Gastroesophageal sphincter (tissue), 4 donors: ENCODE data around the gene CEP78. TPM values are rescaled to one million over a fixed set of nuclear protein-coding genes. Genes with fewer than 3 reads are reported as not detected.

ENCODE experiments used
- ATAC-seq: fragments of 150-250 bp; one replicate; pipeline ENCODE4 v1.9.1; 2016; ENCODE audit warnings: mild to moderate bottlenecking, moderate library complexity
- H3K27ac ChIP-seq, 4 donors: fragments of 200-600 bp; sonication (generic) in 3 of 4; 1 replicate in 3 of 4; 2 replicates in 1 of 4; pipeline ENCODE4 v1.5.1; 2016 to 2019
- H3K27me3 ChIP-seq: fragments of 200-600 bp; sonication (generic); one replicate; pipeline ENCODE4 v1.5.1; 2019
- H3K36me3 ChIP-seq, 2 donors: fragments of 200-600 bp; sonication (generic); one replicate each; pipeline ENCODE4 v1.5.1; 2019; ENCODE audit warnings: control low read depth in 1 of 2
- H3K4me1 ChIP-seq, 3 donors: fragments of 200-600 bp; sonication (generic); 1 replicate in 2 of 3; 2 replicates in 1 of 3; pipeline ENCODE4 v1.5.1; 2016 to 2019; ENCODE audit warnings: control low read depth in 2 of 3
- H3K4me3 ChIP-seq, 2 donors: fragments of 200-600 bp; sonication (generic); one replicate each; pipeline ENCODE4 v1.5.1; 2019; ENCODE audit warnings: mild to moderate bottlenecking in 1 of 2, moderate library complexity in 1 of 2
- H3K9me3 ChIP-seq, 3 donors: fragments of 200-600 bp; sonication (generic); one replicate each; pipeline ENCODE4 v1.5.1; 2017 to 2019; ENCODE audit warnings: control low read depth in 2 of 3
- CTCF ChIP-seq, 4 experiments: fragments of 200-600 bp in 2 of 4; fragments of 450-650 bp in 2 of 4; sonication (generic) in 1 of 4; IDR thresholded peaks; one replicate each; pipeline ENCODE4 v1.5.1; 2017 to 2019; ENCODE audit warnings: antibody characterized with exemption in 4 of 4, mild to moderate bottlenecking in 2 of 4, moderate library complexity in 2 of 4
- EP300 ChIP-seq: sonication (generic); formaldehyde crosslinking; IDR thresholded peaks from one replicate; pipeline ENCODE4 v1.6.1; 2017; ENCODE audit warnings: antibody characterized with exemption, mild to moderate bottlenecking
- POLR2A ChIP-seq, 2 donors: fragments of 450-650 bp; IDR thresholded peaks; one replicate each; pipeline ENCODE4 v1.6.1; 2017; ENCODE audit warnings: antibody characterized with exemption in 2 of 2, mild to moderate bottlenecking in 2 of 2, moderate library complexity in 1 of 2
- POLR2AphosphoS5 ChIP-seq: sonication (generic); formaldehyde crosslinking; IDR thresholded peaks from one replicate; pipeline ENCODE4 v1.6.1; 2017; ENCODE audit warnings: antibody characterized with exemption
- WGBS, 2 donors: methylation state at CpG; one replicate each; pipeline ENCODE4 v1.1.5; 2018; ENCODE audit warnings: low coverage in 1 of 2; 5-methylcytosine and 5-hydroxymethylcytosine counted together
- total RNA-seq, 4 donors: library from RNA; depleted of rRNA; stranded (reverse); fragments of >200 nt; gene quantifications; one replicate each; pipeline ENCODE4 v1.1.0, GENCODE V29; 2016

Gene CEP78
- total RNA-seq, 4 donors from 2014 or later = 7.4 to 11.1 (median 9.3) TPM

GRCh38 chr9:78239506-78239905 lies 3.6 kb downstream of the CEP78 start:
- 67% methylated on average over 5 of the region's 5 CpGs for WGBS, 2 donors
- Histone ChIP-seq H3K9me3 (no peaks in the 10 kb centered on the region), H3K4me1 (peaks cover 0 to 29% (median 0%) of the 10 kb centered on the region in 3 donors), H3K36me3 (peaks cover 0 to 37% of the 10 kb centered on the region in 2 donors), H3K4me3 (no peak overlapping the region), H3K27ac (no peak overlapping the region), H3K27me3 (no peaks in the 10 kb centered on the region)
- ATAC-seq = no peak
- TF ChIP-seq POLR2A (IDR thresholded peaks at IDR 0.05) (no peak), POLR2AphosphoS5 (no peak), EP300 (no peak), CTCF (IDR thresholded peaks at IDR 0.05) (no peak)

DNA sequence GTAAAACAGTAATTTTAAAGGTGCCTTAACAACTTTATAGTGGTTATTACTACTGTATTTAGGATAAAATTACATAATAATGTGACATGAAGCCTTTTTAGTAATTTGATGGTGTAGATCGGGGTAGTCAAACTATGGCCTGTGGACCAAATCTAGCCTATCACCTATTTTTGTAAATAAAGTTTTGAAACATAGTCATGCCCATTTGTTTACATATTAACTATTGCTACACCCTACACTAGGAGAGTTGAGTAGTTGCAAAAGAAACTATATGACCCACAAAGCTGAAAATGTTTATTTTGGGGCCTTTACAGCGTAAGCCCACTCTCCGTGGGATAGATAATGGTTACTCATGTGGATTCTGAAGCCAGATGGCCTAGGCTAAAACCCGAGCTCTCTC lies 6.2 kb downstream of the CEP78 start:
- 82 to 92% methylated on average over 3 to 4 of the region's 4 CpGs for WGBS, 2 donors
- Histone ChIP-seq H3K4me3 (no peak overlapping the region), H3K9me3 (no peaks in the 10 kb centered on the region), H3K4me1 (peaks cover 0 to 14% (median 0%) of the 10 kb centered on the region in 3 donors), H3K27ac (no peak overlapping the region), H3K36me3 (peaks cover 0 to 48% of the 10 kb centered on the region in 2 donors), H3K27me3 (no peaks in the 10 kb centered on the region)
- no peak for ATAC-seq
- TF ChIP-seq POLR2A (IDR thresholded peaks at IDR 0.05) (no peak), CTCF (IDR thresholded peaks at IDR 0.05) (no peak), EP300 (no peak), POLR2AphosphoS5 (no peak)

- peaks cover 0 to 3% (median 0%) of the 10 kb centered on the region in 3 donors for H3K4me1 ChIP-seq
- H3K36me3 ChIP-seq = peaks cover 0 to 58% of the 10 kb centered on the region in 2 donors
- ATAC-seq = no peak
- TF ChIP-seq EP300 = no peak
- TF ChIP-seq POLR2AphosphoS5 = no peak
- TF ChIP-seq POLR2A (IDR thresholded peaks at IDR 0.05) = no peak
- TF ChIP-seq CTCF (IDR thresholded peaks at IDR 0.05) = no peak
- no peak overlapping the region for H3K27ac ChIP-seq
- 100% methylated on average over 1 of the region's 1 CpG for WGBS, 2 donors
- H3K27me3 ChIP-seq = no peaks in the 10 kb centered on the region
- no peak overlapping the region for H3K4me3 ChIP-seq
- H3K9me3 ChIP-seq = no peaks in the 10 kb centered on the region
These were observed 7.3 kb downstream of the CEP78 start for GRCh38 chr9:78243130-78243529.

DNA sequence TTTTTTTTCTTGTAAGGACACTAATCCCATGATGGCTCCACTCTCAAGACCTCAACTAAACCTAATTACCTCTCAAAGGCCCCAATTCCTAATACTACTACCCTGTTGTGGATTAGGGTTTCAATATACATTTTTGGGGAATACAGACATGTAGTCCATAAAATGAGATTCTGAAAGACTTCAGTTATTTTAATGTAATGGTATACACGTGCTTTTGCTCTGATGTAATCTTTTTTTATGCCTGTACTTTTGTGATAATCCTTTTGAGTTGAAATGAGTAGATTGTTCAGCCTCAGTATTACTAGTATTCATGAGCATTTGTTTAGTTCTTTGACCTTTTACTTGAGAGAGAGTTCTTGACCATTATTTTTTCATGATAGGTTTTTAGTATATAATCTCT lies 9.5 kb downstream of the CEP78 start:
- peaks cover 0 to 73% of the 10 kb centered on the region in 2 donors for H3K36me3 ChIP-seq
- no peak for ATAC-seq
- 78 to 92% methylated on average over 1 of the region's 1 CpG for WGBS, 2 donors
- no peak for TF ChIP-seq POLR2A (IDR thresholded peaks at IDR 0.05)
- no peak for TF ChIP-seq POLR2AphosphoS5
- TF ChIP-seq CTCF (IDR thresholded peaks at IDR 0.05) = no peak
- TF ChIP-seq EP300 = no peak
- H3K9me3 ChIP-seq = no peaks in the 10 kb centered on the region
- no peak overlapping the region for H3K27ac ChIP-seq
- H3K4me1 ChIP-seq = no peaks in the 10 kb centered on the region
- H3K27me3 ChIP-seq = no peaks in the 10 kb centered on the region
- H3K4me3 ChIP-seq = no peak overlapping the region

DNA sequence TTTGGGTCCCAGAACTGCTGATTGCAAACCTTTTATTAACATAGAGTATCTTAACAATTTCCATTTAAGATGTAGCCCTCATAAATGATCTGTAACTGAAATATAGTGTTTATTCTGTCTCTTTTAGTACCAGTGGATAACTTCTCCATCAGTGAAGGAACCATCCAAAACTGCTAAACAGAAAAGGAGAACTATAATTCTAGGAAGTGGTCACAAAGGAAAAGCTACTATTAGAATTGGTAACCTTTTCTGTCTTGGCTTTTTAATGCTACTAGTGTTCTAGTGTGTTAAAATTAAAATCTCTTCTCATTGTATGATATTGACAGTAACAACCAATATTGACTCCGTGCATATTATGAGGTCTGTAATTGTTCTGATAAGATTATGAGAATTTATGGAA lies 12.8 kb downstream of the CEP78 start:
- H3K9me3 ChIP-seq = no peaks in the 10 kb centered on the region
- H3K27ac ChIP-seq = no peak overlapping the region
- no peak overlapping the region for H3K4me3 ChIP-seq
- TF ChIP-seq POLR2A (IDR thresholded peaks at IDR 0.05) = no peak
- no peaks in the 10 kb centered on the region for H3K27me3 ChIP-seq
- peaks cover 0 to 72% of the 10 kb centered on the region in 2 donors for H3K36me3 ChIP-seq
- no peaks in the 10 kb centered on the region for H3K4me1 ChIP-seq
- WGBS, 2 donors = 100% methylated on average over 1 of the region's 1 CpG
- ATAC-seq = no peak
